Embryonic facial prominence (tissue), 1 donor: ENCODE results near the gene FAM174C.
A peak's percentile ranks its signal among the peaks of the same experiment; 100 is the strongest.
"Not testable (repeated sequence)": the region's sequence is repeated elsewhere in the genome, so short reads cannot be mapped to it uniquely, and the experiment has no call there.

Experiments
- DNase-seq: peaks from one replicate; pipeline ENCODE4 v3.0.0-alpha.2; 2016; ENCODE audit errors: extremely low spot score

Gene FAM174C

GRCh38 chr19:1237027-1237659, 38.2 kb upstream of the FAM174C start:
- no peak for DNase-seq

- no peak for DNase-seq
These were observed 37.5 kb upstream of the FAM174C start, which contains the start of gene CBARP for GRCh38 chr19:1237754-1238368. Gene CBARP (minus strand): TSS chr19:1238005. CDS start chr19:1236100, 1,905 bp downstream.

- no peak for DNase-seq
These were observed 36.7 kb upstream of the FAM174C start for GRCh38 chr19:1238369-1239303.

GRCh38 chr19:1239420-1239795, 35.9 kb upstream of the FAM174C start:
- DNase-seq = no peak

- peak; percentile 81 for DNase-seq
These were observed 35.3 kb upstream of the FAM174C start for GRCh38 chr19:1239796-1240737.

GRCh38 chr19:1240925-1241324, 34.4 kb upstream of the FAM174C start:
- DNase-seq = no peak

GRCh38 chr19:1241417-1242095, 33.8 kb upstream of the FAM174C start, which contains the start of gene ATP5F1D:
Gene ATP5F1D (plus strand): TSS chr19:1241751. CDS start chr19:1241851, 100 bp downstream.
- DNase-seq = peak; percentile 79

GRCh38 chr19:1243768-1244692, 31.3 kb upstream of the FAM174C start:
- no peak for DNase-seq

- DNase-seq = no peak
These were observed 30.5 kb upstream of the FAM174C start for GRCh38 chr19:1244693-1245451.

GRCh38 chr19:1245494-1246264, 29.7 kb upstream of the FAM174C start:
- DNase-seq = no peak

- DNase-seq = not testable (repeated sequence)
These were observed 28.9 kb upstream of the FAM174C start for GRCh38 chr19:1246265-1247087.

- no peak for DNase-seq
These were observed 27.6 kb upstream of the FAM174C start for GRCh38 chr19:1247748-1248138.

GRCh38 chr19:1248139-1248785, 27.1 kb upstream of the FAM174C start, which contains the start of gene MIDN:
Gene MIDN (plus strand): TSS chr19:1248583. CDS start chr19:1250297, 1,714 bp downstream.
- no peak for DNase-seq

GRCh38 chr19:1248786-1249297, 26.5 kb upstream of the FAM174C start:
- DNase-seq = no peak

- peak; percentile 94 for DNase-seq
These were observed 25.9 kb upstream of the FAM174C start for GRCh38 chr19:1249298-1249989.

GRCh38 chr19:1249990-1250436, 25.3 kb upstream of the FAM174C start:
- DNase-seq = no peak
